Measurements from ENCODE around the gene SLC35E1.

DNA sequence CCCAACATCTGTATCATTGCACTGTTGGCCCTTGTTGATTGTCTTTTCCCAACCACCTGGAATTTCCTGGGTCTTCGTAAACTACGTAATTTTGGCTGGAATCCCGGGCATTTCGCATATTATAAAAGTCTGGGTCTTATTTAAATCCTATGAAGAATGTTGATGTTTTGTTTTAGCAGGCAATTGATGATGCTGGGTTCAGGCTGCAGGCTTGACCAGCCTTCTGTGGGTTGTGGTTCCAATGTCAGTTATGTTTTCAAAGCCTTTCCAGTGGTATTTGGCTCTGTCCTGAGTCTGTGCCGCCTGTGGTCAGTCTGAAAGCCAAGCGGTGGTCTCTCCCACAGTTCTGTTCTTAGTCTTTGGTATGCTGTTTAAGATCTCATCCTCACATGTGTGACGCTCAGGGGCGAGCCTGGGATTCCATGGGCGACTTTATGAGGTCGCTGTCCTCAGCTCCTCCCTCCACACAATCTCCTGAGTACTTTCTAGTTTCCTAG, 12.4 kb downstream of the SLC35E1 start:
- TF ChIP-seq EZH2 (IDR thresholded peaks at IDR 0.05; ENCODE audit: borderline replicate concordance, low read length), result no peak
- TF ChIP-seq, protein P1, sequence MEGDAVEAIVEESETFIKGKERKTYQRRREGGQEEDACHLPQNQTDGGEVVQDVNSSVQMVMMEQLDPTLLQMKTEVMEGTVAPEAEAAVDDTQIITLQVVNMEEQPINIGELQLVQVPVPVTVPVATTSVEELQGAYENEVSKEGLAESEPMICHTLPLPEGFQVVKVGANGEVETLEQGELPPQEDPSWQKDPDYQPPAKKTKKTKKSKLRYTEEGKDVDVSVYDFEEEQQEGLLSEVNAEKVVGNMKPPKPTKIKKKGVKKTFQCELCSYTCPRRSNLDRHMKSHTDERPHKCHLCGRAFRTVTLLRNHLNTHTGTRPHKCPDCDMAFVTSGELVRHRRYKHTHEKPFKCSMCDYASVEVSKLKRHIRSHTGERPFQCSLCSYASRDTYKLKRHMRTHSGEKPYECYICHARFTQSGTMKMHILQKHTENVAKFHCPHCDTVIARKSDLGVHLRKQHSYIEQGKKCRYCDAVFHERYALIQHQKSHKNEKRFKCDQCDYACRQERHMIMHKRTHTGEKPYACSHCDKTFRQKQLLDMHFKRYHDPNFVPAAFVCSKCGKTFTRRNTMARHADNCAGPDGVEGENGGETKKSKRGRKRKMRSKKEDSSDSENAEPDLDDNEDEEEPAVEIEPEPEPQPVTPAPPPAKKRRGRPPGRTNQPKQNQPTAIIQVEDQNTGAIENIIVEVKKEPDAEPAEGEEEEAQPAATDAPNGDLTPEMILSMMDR (IDR thresholded peaks at IDR 0.05; ENCODE audit: low read length), result no peak

Measured in OCI-LY1 (cell line).